ENCODE data around the gene ZNF408.

The ZNF408 gene

DNA sequence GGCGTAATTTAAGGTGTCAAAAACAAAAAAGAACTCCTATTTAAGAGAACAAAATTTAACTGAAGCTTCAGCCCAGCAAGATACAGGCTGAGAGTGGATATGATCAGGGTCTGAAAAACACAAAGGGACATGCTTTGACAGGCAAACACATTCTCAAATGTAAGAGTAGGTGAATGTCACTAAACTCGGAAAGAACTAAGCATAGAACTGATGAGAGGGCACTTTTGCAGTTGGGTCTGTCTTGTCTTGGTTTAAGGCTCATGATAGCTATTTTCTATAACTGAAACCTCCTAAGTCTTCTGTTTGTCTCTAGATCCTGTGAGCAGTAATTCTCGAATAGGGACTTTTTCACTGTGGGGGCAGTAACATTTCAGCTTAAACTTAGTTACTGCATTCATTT lies 45.2 kb downstream of the ZNF408 start:
- no peak overlapping the region for H3K14ac ChIP-seq (ENCODE audit: low read length)
- WGBS, 2 donors (ENCODE audit: extremely low coverage in 2 of 2, insufficient read length in 2 of 2, insufficient replicate concordance in 1 of 2), result no CpG with 5 or more reads among the region's 3 CpGs
- peaks cover 53 to 100% of the 10 kb centered on the region in 2 donors for H3K36me3 ChIP-seq (replicated peaks in 1 of 2; ENCODE audit: control insufficient read depth in 2 of 2, insufficient read depth in 2 of 2, low read length in 2 of 2)
- H3K9me3 ChIP-seq (replicated peaks in 1 of 2; ENCODE audit: control insufficient read depth in 2 of 2, insufficient read depth in 1 of 2, low read depth in 1 of 2, low read length in 2 of 2), result no peaks in the 10 kb centered on the region
- H3K4ac ChIP-seq (ENCODE audit: low read length), result no peak overlapping the region
- no peak overlapping the region for H3K4me3 ChIP-seq (ENCODE audit: low read length in 2 of 2)
- no peak overlapping the region for H3K23ac ChIP-seq (ENCODE audit: low read depth, low read length, poor library complexity)
- no peak overlapping the region for H2BK15ac ChIP-seq (ENCODE audit: low read length)
- no peak overlapping the region for H4K8ac ChIP-seq (ENCODE audit: low read depth, low read length)
- no peak overlapping the region for H2AK5ac ChIP-seq (ENCODE audit: low read depth, low read length)
- no peaks in the 10 kb centered on the region for H3K4me1 ChIP-seq (ENCODE audit: control insufficient read depth in 2 of 2, insufficient read depth in 1 of 2, low read depth in 1 of 2, low read length in 2 of 2)
- no peak for DNase-seq (ENCODE audit: low spot score)
- no peak overlapping the region for H2AFZ ChIP-seq (ENCODE audit: low read length)
- no peak overlapping the region for H3K9ac ChIP-seq (ENCODE audit: low read depth, low read length, poor library complexity)
- H2BK120ac ChIP-seq (ENCODE audit: low read depth, low read length), result no peak overlapping the region
- no peak overlapping the region for H3K27ac ChIP-seq (replicated peaks; ENCODE audit: low read length)
- H2BK12ac ChIP-seq (ENCODE audit: low read length), result no peak overlapping the region
- no peak overlapping the region for H4K91ac ChIP-seq (ENCODE audit: low read depth, low read length, poor library complexity)
- H3K4me2 ChIP-seq (ENCODE audit: insufficient read depth, low read length, poor library complexity, severe bottlenecking), result no peak overlapping the region
- H3K27me3 ChIP-seq (ENCODE audit: control insufficient read depth in 3 of 3, insufficient read depth in 3 of 3, low read depth in 1 of 3, low read length in 3 of 3), result no peaks in the 10 kb centered on the region
- no peak overlapping the region for H3K18ac ChIP-seq (ENCODE audit: low read length)
- H3K79me1 ChIP-seq (ENCODE audit: low read depth, low read length), result no peaks in the 10 kb centered on the region
- H2BK5ac ChIP-seq (ENCODE audit: low read length), result no peak overlapping the region

DNA sequence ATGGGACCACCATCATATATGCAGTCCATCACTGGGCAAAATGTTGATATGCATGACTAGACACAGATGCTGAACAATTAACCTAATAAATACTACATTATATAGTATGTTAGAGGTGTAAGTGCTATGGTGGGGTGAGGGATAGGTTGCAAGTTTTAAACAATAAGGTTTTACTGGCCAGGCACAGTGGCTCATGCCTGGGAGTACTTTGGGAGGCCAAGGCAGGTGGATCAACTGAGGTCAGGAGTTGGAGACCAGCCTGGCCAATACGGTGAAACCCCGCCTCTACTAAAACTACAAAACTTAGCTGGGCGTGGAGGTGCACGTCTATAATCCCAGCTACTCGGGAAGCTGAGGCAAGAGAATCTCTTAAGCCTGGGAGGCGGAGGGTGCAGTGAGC lies 46.3 kb downstream of the ZNF408 start:
- no peaks in the 10 kb centered on the region for H3K4me1 ChIP-seq (ENCODE audit: control insufficient read depth in 2 of 2, insufficient read depth in 1 of 2, low read depth in 1 of 2, low read length in 2 of 2)
- H2BK12ac ChIP-seq (ENCODE audit: low read length), result no peak overlapping the region
- no peak overlapping the region for H3K27ac ChIP-seq (replicated peaks; ENCODE audit: low read length)
- no peak overlapping the region for H3K9ac ChIP-seq (ENCODE audit: low read depth, low read length, poor library complexity)
- H3K9me3 ChIP-seq (replicated peaks in 1 of 2; ENCODE audit: control insufficient read depth in 2 of 2, insufficient read depth in 1 of 2, low read depth in 1 of 2, low read length in 2 of 2), result no peaks in the 10 kb centered on the region
- H2BK5ac ChIP-seq (ENCODE audit: low read length), result no peak overlapping the region
- no peak overlapping the region for H2AFZ ChIP-seq (ENCODE audit: low read length)
- no peak overlapping the region for H3K18ac ChIP-seq (ENCODE audit: low read length)
- no CpG with 5 or more reads among the region's 6 CpGs for WGBS, 2 donors (ENCODE audit: extremely low coverage in 2 of 2, insufficient read length in 2 of 2, insufficient replicate concordance in 1 of 2)
- H2AK5ac ChIP-seq (ENCODE audit: low read depth, low read length), result no peak overlapping the region
- H3K79me1 ChIP-seq (ENCODE audit: low read depth, low read length), result no peaks in the 10 kb centered on the region
- H4K8ac ChIP-seq (ENCODE audit: low read depth, low read length), result no peak overlapping the region
- no peak overlapping the region for H2BK120ac ChIP-seq (ENCODE audit: low read depth, low read length)
- H3K4ac ChIP-seq (ENCODE audit: low read length), result no peak overlapping the region
- H3K14ac ChIP-seq (ENCODE audit: low read length), result no peak overlapping the region
- H4K91ac ChIP-seq (ENCODE audit: low read depth, low read length, poor library complexity), result no peak overlapping the region
- no peak overlapping the region for H2BK15ac ChIP-seq (ENCODE audit: low read length)
- H3K23ac ChIP-seq (ENCODE audit: low read depth, low read length, poor library complexity), result no peak overlapping the region
- no peaks in the 10 kb centered on the region for H3K27me3 ChIP-seq (ENCODE audit: control insufficient read depth in 3 of 3, insufficient read depth in 3 of 3, low read depth in 1 of 3, low read length in 3 of 3)
- peaks cover 50 to 98% of the 10 kb centered on the region in 2 donors for H3K36me3 ChIP-seq (replicated peaks in 1 of 2; ENCODE audit: control insufficient read depth in 2 of 2, insufficient read depth in 2 of 2, low read length in 2 of 2)
- no peak for DNase-seq (ENCODE audit: low spot score)
- no peak overlapping the region for H3K4me3 ChIP-seq (ENCODE audit: low read length in 2 of 2)
- no peak overlapping the region for H3K4me2 ChIP-seq (ENCODE audit: insufficient read depth, low read length, poor library complexity, severe bottlenecking)

Small RNA genes lying within 50 kb of the gene (small RNA-seq; reads per million reads assigned to genes)
- 1.2 reads per million for gene MIR5582 (ENCODE audit: insufficient read depth)
